ENCODE measurements around the gene EXOC4. TPM values are rescaled to one million over a fixed set of nuclear protein-coding genes. Genes with fewer than 3 reads are reported as not detected.
"Not testable (repeated sequence)": the region's sequence is repeated elsewhere in the genome, so short reads cannot be mapped to it uniquely, and the experiment has no call there.

EXOC4 gene
- polyA plus RNA-seq, 3 donors: 68.1 to 75.1 (median 70.9) TPM

- DNase-seq (ENCODE audit: extremely low read depth in 1 of 11, low read depth in 9 of 11, low spot score in 4 of 11): no peak
Observed at GRCh38 chr7:133773601-133774000, 520.7 kb downstream of the EXOC4 start.

GRCh38 chr7:133775201-133775600, 522.3 kb downstream of the EXOC4 start:
- DNase-seq (ENCODE audit: extremely low read depth in 1 of 11, low read depth in 9 of 11, low spot score in 4 of 11): no peak

GRCh38 chr7:133776266-133776665, 523.4 kb downstream of the EXOC4 start:
- DNase-seq (ENCODE audit: extremely low read depth in 1 of 11, low read depth in 9 of 11, low spot score in 4 of 11): no peak

- DNase-seq (ENCODE audit: extremely low read depth in 1 of 11, low read depth in 9 of 11, low spot score in 4 of 11): no peak
Observed at GRCh38 chr7:133777701-133778100, 524.8 kb downstream of the EXOC4 start.

- no peak for DNase-seq (ENCODE audit: extremely low read depth in 1 of 11, low read depth in 9 of 11, low spot score in 4 of 11)
Observed at GRCh38 chr7:133778472-133778871, 525.6 kb downstream of the EXOC4 start.

GRCh38 chr7:133779538-133779937, 526.7 kb downstream of the EXOC4 start:
- not testable (repeated sequence) for DNase-seq (ENCODE audit: extremely low read depth in 1 of 11, low read depth in 9 of 11, low spot score in 4 of 11)

GRCh38 chr7:133780912-133781311, 528.0 kb downstream of the EXOC4 start:
- no peak for DNase-seq (ENCODE audit: extremely low read depth in 1 of 11, low read depth in 9 of 11, low spot score in 4 of 11)

GRCh38 chr7:133781486-133782090, 528.7 kb downstream of the EXOC4 start:
- no peak for DNase-seq (ENCODE audit: extremely low read depth in 1 of 11, low read depth in 9 of 11, low spot score in 4 of 11)

GRCh38 chr7:133782470-133782869, 529.6 kb downstream of the EXOC4 start:
- DNase-seq (ENCODE audit: extremely low read depth in 1 of 11, low read depth in 9 of 11, low spot score in 4 of 11): no peak

- no peak for DNase-seq (ENCODE audit: extremely low read depth in 1 of 11, low read depth in 9 of 11, low spot score in 4 of 11)
Observed at GRCh38 chr7:133783276-133783675, 530.4 kb downstream of the EXOC4 start.

GRCh38 chr7:133784486-133785001, 531.7 kb downstream of the EXOC4 start:
- no peak for DNase-seq (ENCODE audit: extremely low read depth in 1 of 11, low read depth in 9 of 11, low spot score in 4 of 11)

- DNase-seq (ENCODE audit: extremely low read depth in 1 of 11, low read depth in 9 of 11, low spot score in 4 of 11): no peak
Observed at GRCh38 chr7:133786401-133786937, 533.6 kb downstream of the EXOC4 start.

- no peak for DNase-seq (ENCODE audit: extremely low read depth in 1 of 11, low read depth in 9 of 11, low spot score in 4 of 11)
Observed at GRCh38 chr7:133789974-133790373, 537.1 kb downstream of the EXOC4 start.

- no peak for DNase-seq (ENCODE audit: extremely low read depth in 1 of 11, low read depth in 9 of 11, low spot score in 4 of 11)
Observed at GRCh38 chr7:133790911-133791310, 538.0 kb downstream of the EXOC4 start.

GRCh38 chr7:133794479-133794878, 541.6 kb downstream of the EXOC4 start:
- no peak for DNase-seq (ENCODE audit: extremely low read depth in 1 of 11, low read depth in 9 of 11, low spot score in 4 of 11)

GRCh38 chr7:133795068-133795665, 542.3 kb downstream of the EXOC4 start:
- peak in 1 of 11 donors; percentile 29 for DNase-seq (ENCODE audit: extremely low read depth in 1 of 11, low read depth in 9 of 11, low spot score in 4 of 11)

- peak in 1 of 11 donors; percentile 7 for DNase-seq (ENCODE audit: extremely low read depth in 1 of 11, low read depth in 9 of 11, low spot score in 4 of 11)
Observed at GRCh38 chr7:133796782-133797745, 544.2 kb downstream of the EXOC4 start.

- no peak for DNase-seq (ENCODE audit: extremely low read depth in 1 of 11, low read depth in 9 of 11, low spot score in 4 of 11)
Observed at GRCh38 chr7:133797818-133798520, 545.1 kb downstream of the EXOC4 start.

GRCh38 chr7:133801341-133801740, 548.5 kb downstream of the EXOC4 start:
- DNase-seq (ENCODE audit: extremely low read depth in 1 of 11, low read depth in 9 of 11, low spot score in 4 of 11): no peak

Data from renal cortex interstitium (tissue), 11 donors.